GM12878 (cell line): Measurements from ENCODE around the gene CANT1. TPM values are rescaled to one million over a fixed set of nuclear protein-coding genes. Genes with fewer than 3 reads are reported as not detected.
A peak's percentile ranks its signal among the peaks of the same experiment; 100 is the strongest.

Experiments
- ATAC-seq: fragments of 200-7000 bp; cut with Tn5 transposase; 3 replicates; pipeline ENCODE4 v1.9.1; 2020; ENCODE audit warnings: mild to moderate bottlenecking, moderate library complexity
- BruUV-seq: library from RNA; stranded (reverse); fragments of 400-500 nt; replicated peaks from 2 replicates; lab custom pipeline; 2021; lab: Mats Ljungman, UMichigan
- CTCF ChIA-PET: fragments of 300-600 bp; sonication (Branson Sonifier 250); formaldehyde crosslinking; extraction: SDS; loops from one replicate; lab custom pipeline; 2021; ENCODE audit warnings: inconsistent platforms; lab: Yijun Ruan, JAX
- POLR2A ChIA-PET: fragments of 350-600 bp; formaldehyde crosslinking; extraction: SDS; loops from one replicate; lab custom pipeline; 2021; ENCODE audit warnings: inconsistent platforms; lab: Charles Lee
- RAD21 ChIA-PET: fragments of 300-600 bp; sonication (Branson Sonifier 250); formaldehyde crosslinking; loops from one replicate; lab custom pipeline; 2023; ENCODE audit warnings: antibody characterized with exemption; ENCODE audit not compliant: unreplicated experiment; lab: Charles Lee
- SMC1A ChIA-PET: fragments of 300-600 bp; sonication (Branson Sonifier 250); formaldehyde crosslinking; loops from one replicate; lab custom pipeline; 2023; ENCODE audit not compliant: unreplicated experiment, uncharacterized antibody; lab: Charles Lee
- DNase-seq: peaks from one replicate; pipeline ENCODE4 v3.0.0-alpha.2; 2011; ENCODE audit warnings: low read depth, low spot score
- FAIRE-seq: peaks from 3 replicates; lab custom pipeline; 2011; peaks lifted over from hg19 to GRCh38; lab: Jason Lieb, UNC
- H2AFZ ChIP-seq: 2 replicates; pipeline ENCODE4 v1.6.0; 2011; ENCODE audit warnings: low read depth, low read length, control low read depth; ENCODE audit not compliant: control insufficient read depth
- H3K27ac ChIP-seq: 2 replicates; pipeline ENCODE4 v1.5.1; 2011; ENCODE audit warnings: control low read depth; ENCODE audit not compliant: control insufficient read depth, insufficient read depth
- H3K27me3 ChIP-seq, 2 experiments: replicated peaks in 1 of 2; 2 replicates each; pipeline versions ENCODE4 v1.6.0 to v1.6.1; 2011; ENCODE audit warnings: low read length in 1 of 2; ENCODE audit not compliant: control insufficient read depth in 2 of 2, insufficient read depth in 2 of 2
- H3K36me3 ChIP-seq, 2 experiments: 2 replicates each; pipeline ENCODE4 v1.5.1; 2011; ENCODE audit warnings: low read length in 1 of 2; ENCODE audit not compliant: control insufficient read depth in 2 of 2, insufficient read depth in 2 of 2
- H3K4me1 ChIP-seq: 2 replicates; pipeline ENCODE4 v1.6.1; 2011; ENCODE audit warnings: mild to moderate bottlenecking, low read length, moderate library complexity, mixed read lengths; ENCODE audit not compliant: control insufficient read depth, insufficient read depth
- H3K4me2 ChIP-seq: 2 replicates; pipeline ENCODE4 v1.6.0; 2011; ENCODE audit warnings: control low read depth; ENCODE audit not compliant: control insufficient read depth, insufficient read depth
- H3K4me3 ChIP-seq: fragments of 200-600 bp; sonication (generic); 2 replicates; pipeline ENCODE4 v1.5.1; 2016
- H3K79me2 ChIP-seq: 2 replicates; pipeline ENCODE4 v1.6.0; 2011; ENCODE audit warnings: low read length; ENCODE audit not compliant: control insufficient read depth, insufficient read depth
- H3K9ac ChIP-seq: 2 replicates; pipeline ENCODE4 v1.8.0; 2011; ENCODE audit warnings: low read length, control low read depth, mixed read lengths; ENCODE audit not compliant: control insufficient read depth, insufficient read depth
- H3K9me3 ChIP-seq: replicated peaks from 3 replicates; pipeline ENCODE4 v1.5.1; 2011; ENCODE audit warnings: mild to moderate bottlenecking, low read length; ENCODE audit not compliant: control insufficient read depth, insufficient read depth
- H4K20me1 ChIP-seq: 2 replicates; pipeline ENCODE4 v1.6.0; 2011; ENCODE audit not compliant: control insufficient read depth, insufficient read depth
- CBX3 ChIP-seq: fragments of 200-600 bp; sonication (generic); IDR thresholded peaks from 2 replicates; pipeline ENCODE4 v1.6.1; 2016; ENCODE audit warnings: low read depth, borderline replicate concordance
- CEBPB ChIP-seq, 2 experiments: fragments of 150-350 bp in 1 of 2; IDR thresholded peaks; 2 replicates each; pipeline ENCODE4 v1.6.1; 2012 to 2014; ENCODE audit warnings: low read depth in 2 of 2, low read length in 2 of 2, borderline replicate concordance in 1 of 2, inconsistent platforms in 1 of 2
- PML ChIP-seq: IDR thresholded peaks from 2 replicates; pipeline ENCODE4 v1.6.1; 2012; ENCODE audit warnings: low read length, inconsistent platforms
- TCF3 ChIP-seq: IDR thresholded peaks from 2 replicates; pipeline ENCODE4 v1.6.1; 2012; ENCODE audit warnings: low read depth, mild to moderate bottlenecking, low read length, borderline replicate concordance; ENCODE audit not compliant: insufficient read depth
- WGBS: methylation state at CpG from one replicate; pipeline ENCODE4 v1.1.6; 2016; ENCODE audit warnings: low lambda C conversion rate; ENCODE audit not compliant: insufficient replicate concordance, insufficient coverage; ENCODE audit errors: missing lambda C conversion rate; 5-methylcytosine and 5-hydroxymethylcytosine counted together
- in situ Hi-C: fragments of 300-500 bp; cut with MboI; formaldehyde crosslinking; loops from 9 replicates; pipeline ENCODE4 v1.14.3; 2018; ENCODE audit warnings: mixed read lengths
- intact Hi-C: fragments of 100-400 bp; cut with micrococcal nuclease; formaldehyde crosslinking; loops from one replicate; pipeline ENCODE4 v1.14.2; 2022; ENCODE audit not compliant: unreplicated experiment
- polyA plus RNA-seq, 11 experiments: library from polyadenylated mRNA; depleted of rRNA in 4 of 11; unstranded in 6 of 11; stranded (reverse) in 5 of 11; fragments of >200 nt; fragmentation: Nextera tagmentation in 4 of 11; fragmentation: Illumina TruSeq in 1 of 11; extraction: Ambion mirVana in 4 of 11; extraction: Trizol in 1 of 11; gene quantifications; 1 replicate in 1 of 11; 2 replicates in 10 of 11; pipeline versions ENCODE4 v1.2.1 to v1.2.3, GENCODE V29; 2011 to 2016; ENCODE audit warnings: inconsistent platforms in 2 of 11, missing spikeins in 2 of 11, low read depth in 1 of 11
- total RNA-seq, 4 experiments: library from RNA; depleted of rRNA in 3 of 4; stranded (reverse); fragments of >200 nt in 3 of 4; fragmentation: Illumina TruSeq in 1 of 4; extraction: Trizol in 1 of 4; gene quantifications; 2 replicates each; pipeline versions ENCODE4 v1.2.1 to v1.2.3, GENCODE V29; 2013 to 2021
- TF ChIP-seq, protein P1 (sequence below), 3 experiments: IDR thresholded peaks in 2 of 3; conservative IDR thresholded peaks in 1 of 3; 2 replicates each; pipeline ENCODE4 v1.5.1; 2011; ENCODE audit warnings: low read depth in 3 of 3, low read length in 3 of 3, mild to moderate bottlenecking in 3 of 3, control low read depth in 2 of 3, moderate library complexity in 2 of 3, inconsistent platforms in 1 of 3, mixed read lengths in 1 of 3; ENCODE audit not compliant: control insufficient read depth in 2 of 3, insufficient read depth in 1 of 3; ENCODE audit errors: extremely low read depth in 1 of 3
- TF ChIP-seq, protein P2 (sequence below): IDR thresholded peaks from 2 replicates; pipeline ENCODE4 v1.6.1; 2011; ENCODE audit warnings: borderline replicate concordance, low read depth, mild to moderate bottlenecking, moderate library complexity, low read length; ENCODE audit not compliant: insufficient read depth, poor library complexity, severe bottlenecking

CANT1 gene
- total and polyA plus RNA-seq, 10 of the 15 experiments (the other 5 are each of a cell fraction or from before 2014, with no cell fraction given): 2.2 to 59.2 (median 20.2) TPM

DNA sequence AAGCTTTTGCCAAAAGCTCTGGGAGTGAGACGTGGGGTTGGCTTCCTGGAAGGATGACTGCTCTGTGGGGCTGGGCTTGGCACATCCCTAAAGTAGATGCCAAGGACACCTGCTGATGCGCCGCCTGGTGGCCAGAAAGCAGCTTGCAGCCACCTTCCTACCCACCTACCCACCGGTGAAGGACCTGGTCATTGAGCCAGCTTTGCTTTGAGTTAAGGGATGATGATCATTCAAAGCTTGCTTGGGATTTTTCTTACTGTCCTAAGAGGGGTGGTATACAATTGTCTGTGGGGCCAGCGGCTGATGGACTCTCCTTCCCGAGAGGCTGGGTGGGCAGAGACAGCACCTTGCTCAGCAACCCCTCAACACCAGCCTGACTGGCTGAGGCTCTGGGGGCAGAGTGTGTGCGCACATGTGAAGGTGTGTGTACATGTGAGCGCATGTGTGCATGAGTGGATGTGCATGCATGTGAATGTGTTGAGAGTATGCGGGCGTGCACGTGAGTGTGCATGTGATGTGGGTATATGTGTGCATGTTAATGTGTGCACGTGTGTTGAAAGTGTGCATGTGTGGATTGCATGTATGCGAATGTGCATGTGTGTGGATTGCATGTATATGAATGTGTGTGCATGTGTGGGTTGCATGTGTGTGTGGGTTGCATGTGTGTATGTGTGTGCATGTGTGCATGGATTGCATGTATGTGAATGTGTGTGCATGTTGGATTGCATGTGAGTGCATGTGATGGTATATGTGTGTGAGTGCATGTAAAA lies 33.0 kb upstream of the CANT1 start (continued):
- TF ChIP-seq, protein P1, sequence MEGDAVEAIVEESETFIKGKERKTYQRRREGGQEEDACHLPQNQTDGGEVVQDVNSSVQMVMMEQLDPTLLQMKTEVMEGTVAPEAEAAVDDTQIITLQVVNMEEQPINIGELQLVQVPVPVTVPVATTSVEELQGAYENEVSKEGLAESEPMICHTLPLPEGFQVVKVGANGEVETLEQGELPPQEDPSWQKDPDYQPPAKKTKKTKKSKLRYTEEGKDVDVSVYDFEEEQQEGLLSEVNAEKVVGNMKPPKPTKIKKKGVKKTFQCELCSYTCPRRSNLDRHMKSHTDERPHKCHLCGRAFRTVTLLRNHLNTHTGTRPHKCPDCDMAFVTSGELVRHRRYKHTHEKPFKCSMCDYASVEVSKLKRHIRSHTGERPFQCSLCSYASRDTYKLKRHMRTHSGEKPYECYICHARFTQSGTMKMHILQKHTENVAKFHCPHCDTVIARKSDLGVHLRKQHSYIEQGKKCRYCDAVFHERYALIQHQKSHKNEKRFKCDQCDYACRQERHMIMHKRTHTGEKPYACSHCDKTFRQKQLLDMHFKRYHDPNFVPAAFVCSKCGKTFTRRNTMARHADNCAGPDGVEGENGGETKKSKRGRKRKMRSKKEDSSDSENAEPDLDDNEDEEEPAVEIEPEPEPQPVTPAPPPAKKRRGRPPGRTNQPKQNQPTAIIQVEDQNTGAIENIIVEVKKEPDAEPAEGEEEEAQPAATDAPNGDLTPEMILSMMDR (IDR thresholded peaks at IDR 0.05 in 2 of 3, conservative IDR thresholded peaks at IDR 0.05 in 1 of 3; ENCODE audit: control insufficient read depth in 2 of 3, extremely low read depth in 1 of 3, insufficient read depth in 1 of 3, low read depth in 3 of 3, low read length in 3 of 3): peak; percentile 80 to 94 (median 93)
- TF ChIP-seq PML (no peak), CEBPB (IDR thresholded peaks at IDR 0.05; ENCODE audit: borderline replicate concordance in 1 of 2, low read depth in 2 of 2, low read length in 2 of 2) (no peak), CBX3 (no peak)
- TF ChIP-seq, all 136 proteins: peak for 7

DNA sequence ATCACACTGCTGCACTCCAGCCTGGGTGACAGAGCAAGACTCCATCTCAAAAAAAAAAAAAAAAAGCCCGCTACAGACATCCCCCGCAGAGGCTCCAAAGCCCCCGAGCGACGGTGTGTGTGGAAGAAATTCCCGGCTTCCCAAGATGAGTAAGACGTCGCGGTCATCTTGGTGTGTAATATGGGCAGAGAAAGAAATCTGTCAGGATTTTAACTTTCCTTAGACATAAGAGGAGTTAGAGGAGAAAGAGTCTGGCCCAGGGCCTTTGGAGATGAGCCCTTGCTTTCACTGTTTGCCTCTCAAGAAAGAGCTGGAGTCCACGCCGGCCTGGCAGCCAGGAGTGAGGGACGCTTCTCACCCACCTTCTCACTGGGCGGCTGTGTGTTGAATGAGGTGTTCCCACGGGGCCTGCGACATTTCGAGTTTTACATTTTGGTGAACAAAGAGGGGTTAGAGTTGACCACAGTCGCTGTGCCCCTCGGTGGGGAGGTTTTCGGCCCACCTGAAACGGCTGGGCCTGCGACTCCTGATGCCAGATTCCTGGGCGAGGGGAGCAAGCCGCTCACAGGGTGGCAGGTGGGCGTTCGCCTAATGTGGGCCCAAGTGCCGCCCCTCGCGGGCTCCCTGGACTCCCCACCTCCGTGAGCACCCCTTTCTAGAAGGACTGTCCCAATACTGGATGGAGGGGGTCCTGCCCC lies 32.3 kb upstream of the CANT1 start:
- no peaks in the 10 kb centered on the region for H3K79me2 ChIP-seq
- peaks cover 10% of the 10 kb centered on the region for H3K4me1 ChIP-seq
- FAIRE-seq (no peak), DNase-seq (no peak)
- intact Hi-C loops (loop anchor here (1.0 kb wide), 1 partner anchor 23 kb away; no protein-coding TSS in a partner anchor), in situ Hi-C loops (no loop called here)
- H3K27ac ChIP-seq: no peak overlapping the region
- ChIA-PET POLR2A (interaction anchor here (0.6 kb wide), 2 partner anchors 23 to 30 kb away, joined by 3 to 4 read pairs; no protein-coding TSS in a partner anchor), SMC1A (interaction anchor here (1.6 to 3.3 kb wide), 3 partner anchors 12 to 27 kb away, joined by 4 to 10 read pairs (median 5); no protein-coding TSS in a partner anchor)
- H4K20me1 ChIP-seq: no peaks in the 10 kb centered on the region; the same call in 1 of the 2 replicates
- no peak for TF ChIP-seq TCF3
- TF ChIP-seq, protein P2, sequence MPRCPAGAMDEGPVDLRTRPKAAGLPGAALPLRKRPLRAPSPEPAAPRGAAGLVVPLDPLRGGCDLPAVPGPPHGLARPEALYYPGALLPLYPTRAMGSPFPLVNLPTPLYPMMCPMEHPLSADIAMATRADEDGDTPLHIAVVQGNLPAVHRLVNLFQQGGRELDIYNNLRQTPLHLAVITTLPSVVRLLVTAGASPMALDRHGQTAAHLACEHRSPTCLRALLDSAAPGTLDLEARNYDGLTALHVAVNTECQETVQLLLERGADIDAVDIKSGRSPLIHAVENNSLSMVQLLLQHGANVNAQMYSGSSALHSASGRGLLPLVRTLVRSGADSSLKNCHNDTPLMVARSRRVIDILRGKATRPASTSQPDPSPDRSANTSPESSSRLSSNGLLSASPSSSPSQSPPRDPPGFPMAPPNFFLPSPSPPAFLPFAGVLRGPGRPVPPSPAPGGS: peak; percentile 41
- TF ChIP-seq, all 136 proteins: peak for 1
- no peaks in the 10 kb centered on the region for H3K36me3 ChIP-seq
- H3K9me3 ChIP-seq: no peaks in the 10 kb centered on the region
- no TSS peak for BruUV-seq
- H3K9ac ChIP-seq: no peak overlapping the region
- H3K4me2 ChIP-seq: no peak overlapping the region
- CTCF ChIA-PET: interaction anchor here (0.6 to 2.7 kb wide), 9 partner anchors 9 to 56 kb away, joined by 3 to 10 read pairs (median 4); partner anchors contain the start of genes CANT1 and ENGASE
- H3K27me3 ChIP-seq: no peaks in the 10 kb centered on the region
- 67% methylated on average over 28 of the region's 29 CpGs for WGBS
- no peak; the same call in 2 of the 3 replicates for ATAC-seq
- H2AFZ ChIP-seq: no peak overlapping the region
- no peak overlapping the region for H3K4me3 ChIP-seq
- RAD21 ChIA-PET: interaction anchor here (0.9 kb wide), 1 partner anchor 22 kb away, joined by 3 read pairs; no protein-coding TSS in a partner anchor
